Fibroblast of mammary gland (primary cell): Measurements from ENCODE around the gene KRTAP3-3.
"Not testable (repeated sequence)": the region's sequence is repeated elsewhere in the genome, so short reads cannot be mapped to it uniquely, and the experiment has no call there.

Experiments
- DNase-seq: peaks from one replicate; pipeline ENCODE4 v3.0.0-alpha.2; 2010; ENCODE audit warnings: low read depth
- H3K4me3 ChIP-seq: 2 replicates; pipeline ENCODE4 v1.5.1; 2011; ENCODE audit warnings: low read depth, mild to moderate bottlenecking, low read length, moderate library complexity; ENCODE audit not compliant: control insufficient read depth
- TF ChIP-seq, protein P1 (sequence below): conservative IDR thresholded peaks from 2 replicates; pipeline ENCODE4 v1.5.1; 2011; ENCODE audit warnings: low read depth, low read length, inconsistent platforms; ENCODE audit not compliant: control insufficient read depth, insufficient read depth

Gene KRTAP3-3

DNA sequence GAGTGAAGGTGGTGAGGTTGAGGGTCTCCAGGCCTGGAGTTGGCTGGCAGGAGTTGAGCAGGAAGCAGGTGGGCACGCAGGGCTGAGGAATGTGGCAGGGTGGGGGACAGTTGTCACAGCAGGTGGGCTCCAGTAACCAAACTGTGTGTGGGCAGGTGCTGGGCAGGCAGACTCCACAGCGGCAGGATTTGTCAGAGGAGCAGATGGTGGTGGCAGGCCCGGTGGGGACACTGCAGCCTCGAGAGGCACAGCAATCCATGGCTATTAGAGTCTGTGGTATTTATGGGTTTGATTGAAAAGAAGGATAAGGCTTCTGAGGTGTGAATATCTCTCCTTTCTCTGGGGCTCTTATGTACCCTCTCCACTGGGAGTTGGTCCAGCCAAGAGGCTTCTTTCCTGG lies at the start of gene KRTAP3-3:
Gene KRTAP3-3, minus strand, starts transcription at position 326 of the 400 bp plus-strand sequence. Its CDS starts 67 bp downstream, at position 259.
- no peak within 1 kb of the TSS for H3K4me3 ChIP-seq
- DNase-seq: no peak
- TF ChIP-seq, protein P1, sequence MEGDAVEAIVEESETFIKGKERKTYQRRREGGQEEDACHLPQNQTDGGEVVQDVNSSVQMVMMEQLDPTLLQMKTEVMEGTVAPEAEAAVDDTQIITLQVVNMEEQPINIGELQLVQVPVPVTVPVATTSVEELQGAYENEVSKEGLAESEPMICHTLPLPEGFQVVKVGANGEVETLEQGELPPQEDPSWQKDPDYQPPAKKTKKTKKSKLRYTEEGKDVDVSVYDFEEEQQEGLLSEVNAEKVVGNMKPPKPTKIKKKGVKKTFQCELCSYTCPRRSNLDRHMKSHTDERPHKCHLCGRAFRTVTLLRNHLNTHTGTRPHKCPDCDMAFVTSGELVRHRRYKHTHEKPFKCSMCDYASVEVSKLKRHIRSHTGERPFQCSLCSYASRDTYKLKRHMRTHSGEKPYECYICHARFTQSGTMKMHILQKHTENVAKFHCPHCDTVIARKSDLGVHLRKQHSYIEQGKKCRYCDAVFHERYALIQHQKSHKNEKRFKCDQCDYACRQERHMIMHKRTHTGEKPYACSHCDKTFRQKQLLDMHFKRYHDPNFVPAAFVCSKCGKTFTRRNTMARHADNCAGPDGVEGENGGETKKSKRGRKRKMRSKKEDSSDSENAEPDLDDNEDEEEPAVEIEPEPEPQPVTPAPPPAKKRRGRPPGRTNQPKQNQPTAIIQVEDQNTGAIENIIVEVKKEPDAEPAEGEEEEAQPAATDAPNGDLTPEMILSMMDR: no peak

DNA sequence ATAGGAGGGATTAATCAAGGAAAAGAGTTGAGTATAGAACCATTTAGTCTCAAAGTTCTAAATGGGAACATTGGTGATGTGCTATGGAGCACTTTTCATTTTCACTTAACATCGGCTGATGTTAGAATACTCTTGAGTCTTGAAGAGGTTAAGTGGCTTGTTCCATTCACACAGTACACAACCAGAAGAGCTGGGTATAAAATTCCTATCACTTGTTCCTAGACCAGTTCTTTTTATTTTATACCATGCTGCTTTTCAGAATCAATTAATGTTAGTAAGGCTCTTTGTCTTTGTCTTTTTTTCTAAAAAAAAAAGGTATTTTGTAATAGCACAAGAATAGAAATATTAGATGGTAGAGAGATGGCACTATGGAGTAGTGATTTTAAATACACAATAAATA lies 49.0 kb upstream of the KRTAP3-3 start:
- DNase-seq: no peak
- no peak overlapping the region for H3K4me3 ChIP-seq
- TF ChIP-seq, protein P1: no peak

DNA sequence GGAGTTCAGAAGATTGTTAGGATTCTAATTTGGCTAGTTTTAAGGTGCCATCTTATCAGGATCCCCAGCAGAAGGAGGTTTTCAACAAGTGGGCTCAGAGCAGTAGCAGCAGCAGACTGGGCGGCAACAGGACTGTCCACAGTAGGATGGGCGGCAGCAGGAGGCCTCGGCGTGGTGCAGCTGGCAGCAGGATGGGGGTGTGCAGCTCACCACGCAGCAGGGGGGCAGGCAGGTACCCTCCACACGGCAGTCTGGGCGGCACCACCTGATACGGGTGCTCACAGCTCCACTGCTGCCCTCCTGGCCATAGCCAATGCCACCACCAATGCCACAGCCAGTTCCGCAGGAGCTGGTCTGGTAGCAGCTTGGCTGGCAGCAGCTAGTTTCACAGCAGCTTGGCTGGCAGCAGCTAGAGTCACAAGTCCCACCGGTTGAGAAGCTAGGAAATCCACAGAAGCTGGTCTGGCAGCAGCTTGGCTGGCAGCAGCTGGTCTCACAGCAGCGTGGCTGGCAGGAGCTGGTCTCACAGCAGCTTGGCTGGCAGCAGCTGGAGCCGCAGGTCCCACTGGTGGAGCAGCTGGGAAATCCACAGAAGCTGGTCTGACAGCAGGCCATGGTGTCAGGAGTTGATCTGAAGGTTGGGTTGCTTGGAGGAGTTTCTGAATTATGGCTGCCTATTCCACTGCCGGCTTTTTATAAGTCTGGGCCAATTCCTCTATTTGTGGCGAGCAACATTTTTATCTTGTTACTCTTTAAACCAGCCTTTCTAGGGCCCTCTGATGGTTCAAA lies 47.0 kb upstream of the KRTAP3-3 start, which contains the start of gene KRTAP1-1:
Gene KRTAP1-1, minus strand, starts transcription at position 668 of the 789 bp plus-strand sequence. Its CDS starts 53 bp downstream, at position 615.
- DNase-seq: peak; percentile 38
- H3K4me3 ChIP-seq: not testable (repeated sequence)

DNA sequence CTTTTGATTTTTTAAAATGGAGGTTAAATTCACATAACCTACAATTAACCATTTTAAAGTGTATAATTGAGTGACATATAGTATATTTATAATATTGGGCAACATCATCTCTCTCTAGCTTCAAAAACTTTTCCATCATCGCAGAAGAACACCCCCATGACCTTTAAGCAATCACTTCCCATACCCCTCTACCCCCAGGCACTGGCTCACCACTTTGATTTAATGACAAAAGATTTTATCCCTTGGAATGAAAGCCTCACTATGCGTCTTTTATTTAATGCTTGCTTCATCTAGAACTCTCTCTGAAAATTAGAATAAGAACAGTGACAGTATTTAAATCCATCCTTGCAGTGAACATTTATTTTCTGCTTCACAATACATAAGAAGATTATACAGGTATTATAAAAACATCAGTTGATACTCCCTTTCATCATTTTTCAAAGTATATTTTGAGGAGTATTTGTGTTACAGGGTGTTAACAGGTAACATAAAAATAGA lies 43.9 kb upstream of the KRTAP3-3 start:
- TF ChIP-seq, protein P1: no peak
- H3K4me3 ChIP-seq: no peak overlapping the region
- DNase-seq: no peak

DNA sequence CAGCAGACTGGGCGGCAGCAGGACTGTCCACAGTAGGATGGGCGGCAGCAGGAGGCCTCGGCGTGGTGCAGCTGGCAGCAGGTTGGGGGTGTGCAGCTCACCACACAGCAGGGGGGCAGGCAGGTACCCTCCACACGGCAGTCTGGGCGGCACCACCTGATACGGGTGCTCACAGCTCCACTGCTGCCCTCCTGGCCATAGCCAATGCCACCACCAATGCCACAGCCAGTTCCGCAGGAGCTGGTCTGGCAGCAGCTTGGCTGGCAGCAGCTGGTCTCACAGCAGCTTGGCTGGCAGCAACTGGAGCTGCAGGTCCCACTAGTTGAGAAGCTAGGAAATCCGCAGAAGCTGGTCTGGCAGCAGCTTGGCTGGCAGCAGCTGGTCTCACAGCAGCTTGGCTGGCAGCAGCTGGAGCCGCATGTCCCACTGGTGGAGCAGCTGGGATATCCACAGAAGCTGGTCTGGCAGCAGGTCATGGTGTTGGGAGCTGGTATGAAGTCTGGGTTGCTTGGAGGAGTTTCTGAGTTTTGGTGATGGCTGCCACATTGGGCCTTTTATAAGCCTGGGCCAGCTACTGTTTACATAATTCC lies 40.5 kb upstream of the KRTAP3-3 start, which contains the start of gene KRTAP1-3:
Gene KRTAP1-3, minus strand, starts transcription at position 529 of the 590 bp plus-strand sequence. Its CDS starts 53 bp downstream, at position 476.
- DNase-seq, H3K4me3 ChIP-seq: not testable (repeated sequence)

DNA sequence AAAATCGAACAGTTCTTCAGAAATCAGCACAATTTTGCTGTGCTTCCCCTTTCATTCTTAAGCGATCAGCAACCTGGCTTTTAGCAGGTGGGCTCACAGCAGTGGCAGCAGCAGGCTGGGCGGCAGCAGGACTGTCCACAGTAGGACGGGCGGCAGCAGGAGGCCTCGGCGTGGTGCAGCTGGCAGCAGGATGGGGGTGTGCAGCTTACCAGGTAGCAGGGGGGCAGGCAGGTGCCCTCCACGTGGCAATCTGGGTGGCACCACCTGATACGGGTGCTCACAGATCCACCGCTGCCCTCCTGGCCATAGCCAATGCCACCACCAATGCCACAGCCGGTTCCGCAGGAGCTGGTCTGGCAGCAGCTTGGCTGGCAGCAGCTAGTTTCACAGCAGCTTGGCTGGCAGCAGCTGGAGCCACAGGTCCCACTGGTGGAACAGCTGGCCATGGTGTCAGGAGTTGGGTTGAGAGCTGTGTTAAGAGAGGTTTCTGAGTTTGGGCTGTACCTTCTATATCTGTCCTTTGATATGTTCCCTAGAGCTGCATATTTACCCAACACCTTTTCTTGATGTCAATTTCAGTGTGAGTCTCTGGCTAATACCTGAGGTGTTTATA lies 35.8 kb upstream of the KRTAP3-3 start, which contains the start of gene KRTAP1-4:
Gene KRTAP1-4, minus strand, starts transcription at position 563 of the 613 bp plus-strand sequence. Its CDS starts 117 bp downstream, at position 446.
- no peak within 1 kb of the TSS for H3K4me3 ChIP-seq
- TF ChIP-seq, protein P1: no peak
- no peak for DNase-seq

DNA sequence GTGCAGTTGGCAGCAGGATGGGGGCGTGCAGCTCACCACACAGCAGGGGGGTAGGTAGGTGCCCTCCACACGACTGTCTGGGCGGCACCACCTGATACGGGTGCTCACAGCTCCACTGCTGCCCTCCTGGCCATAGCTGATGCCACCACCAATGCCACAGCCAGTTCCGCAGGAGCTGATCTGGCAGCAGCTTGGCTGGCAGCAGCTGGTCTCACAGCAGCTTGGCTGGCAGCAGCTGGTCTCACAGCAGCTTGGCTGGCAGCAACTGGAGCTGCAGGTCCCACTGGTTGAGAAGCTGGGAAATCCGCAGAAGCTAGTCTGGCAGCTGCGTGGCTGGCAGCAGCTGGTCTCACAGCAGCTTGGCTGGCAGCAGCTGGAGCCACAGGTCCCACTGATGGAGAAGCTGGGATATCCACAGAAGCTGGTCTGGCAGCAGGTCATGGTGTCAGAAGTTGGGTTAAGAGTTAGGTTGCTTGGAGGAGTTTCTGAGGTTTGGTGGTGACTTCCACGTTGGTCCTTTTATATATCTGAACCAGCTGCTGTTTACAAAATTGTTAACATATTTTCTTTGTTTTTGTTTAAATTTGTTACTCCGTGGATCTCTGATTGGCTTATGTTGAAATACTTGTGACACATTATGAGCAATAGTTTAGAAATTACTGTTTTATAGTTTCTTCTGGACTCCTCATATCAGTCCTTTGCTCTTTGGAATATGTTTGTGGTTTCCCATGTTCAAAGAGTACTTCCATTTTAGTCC lies 32.9 kb upstream of the KRTAP3-3 start, which contains the start of gene KRTAP1-5:
Gene KRTAP1-5, minus strand, starts transcription at position 494 of the 757 bp plus-strand sequence. Its CDS starts 53 bp downstream, at position 441.
- TF ChIP-seq, protein P1: no peak
- no peak within 1 kb of the TSS for H3K4me3 ChIP-seq
- peak; percentile 88 for DNase-seq
